Uterus (tissue), 4 donors: ENCODE data around the gene SLC26A2. TPM values are rescaled to one million over a fixed set of nuclear protein-coding genes. Genes with fewer than 3 reads are reported as not detected.

Source experiments
- DNase-seq, 2 donors: peaks; one replicate each; pipeline ENCODE4 v3.0.0-alpha.2; 2019 to 2020
- H3K27ac ChIP-seq, 2 donors: fragments of 200-600 bp; sonication (generic); 1 replicate in 1 of 2; 2 replicates in 1 of 2; pipeline ENCODE4 v1.5.1; 2016 to 2018
- H3K27me3 ChIP-seq, 2 donors: fragments of 200-600 bp; sonication (generic); one replicate each; pipeline ENCODE4 v1.5.1; 2018 to 2019; ENCODE audit warnings: control low read depth in 1 of 2
- H3K36me3 ChIP-seq, 2 donors: fragments of 200-600 bp; sonication (generic); one replicate each; pipeline ENCODE4 v1.5.1; 2019; ENCODE audit warnings: control low read depth in 1 of 2
- H3K4me1 ChIP-seq, 2 donors: fragments of 200-600 bp; sonication (generic); one replicate each; pipeline ENCODE4 v1.5.1; 2018 to 2019; ENCODE audit warnings: control low read depth in 1 of 2
- H3K4me3 ChIP-seq, 2 donors: fragments of 200-600 bp; sonication (generic); 1 replicate in 1 of 2; 2 replicates in 1 of 2; pipeline ENCODE4 v1.5.1; 2018 to 2019; ENCODE audit warnings: mild to moderate bottlenecking in 1 of 2
- H3K9me3 ChIP-seq, 2 donors: fragments of 200-600 bp; sonication (generic); one replicate each; pipeline ENCODE4 v1.5.1; 2019; ENCODE audit warnings: control low read depth in 1 of 2
- POLR2A ChIP-seq, 2 donors: fragments of 450-650 bp; IDR thresholded peaks; one replicate each; pipeline ENCODE4 v1.6.1; 2016; ENCODE audit warnings: antibody characterized with exemption in 2 of 2, mild to moderate bottlenecking in 1 of 2, moderate library complexity in 1 of 2
- intact Hi-C: fragments of 100-400 bp; cut with DNase I; formaldehyde crosslinking; loops from one replicate; pipeline ENCODE4 v1.15.1; 2023; ENCODE audit warnings: low total_unique reads
- total RNA-seq, 4 donors: library from RNA; depleted of rRNA in 3 of 4; stranded (reverse); fragments of >200 nt in 3 of 4; gene quantifications; one replicate each; pipeline versions ENCODE4 v1.1.0 to v1.2.4, GENCODE V29; 2014 to 2023
- TF ChIP-seq, protein P1 (sequence below), 4 experiments: fragments of 200-600 bp in 2 of 4; fragments of 450-650 bp in 2 of 4; sonication (generic) in 2 of 4; IDR thresholded peaks; one replicate each; pipeline ENCODE4 v1.5.1; 2016 to 2019; ENCODE audit warnings: antibody characterized with exemption in 4 of 4, mild to moderate bottlenecking in 2 of 4, moderate library complexity in 1 of 4
- donor health status: DM: yes; HTN: yes; CAD: no.

The SLC26A2 gene
- total RNA-seq, 4 donors from 2014 or later: 4.6 to 42.9 (median 15.6) TPM

DNA sequence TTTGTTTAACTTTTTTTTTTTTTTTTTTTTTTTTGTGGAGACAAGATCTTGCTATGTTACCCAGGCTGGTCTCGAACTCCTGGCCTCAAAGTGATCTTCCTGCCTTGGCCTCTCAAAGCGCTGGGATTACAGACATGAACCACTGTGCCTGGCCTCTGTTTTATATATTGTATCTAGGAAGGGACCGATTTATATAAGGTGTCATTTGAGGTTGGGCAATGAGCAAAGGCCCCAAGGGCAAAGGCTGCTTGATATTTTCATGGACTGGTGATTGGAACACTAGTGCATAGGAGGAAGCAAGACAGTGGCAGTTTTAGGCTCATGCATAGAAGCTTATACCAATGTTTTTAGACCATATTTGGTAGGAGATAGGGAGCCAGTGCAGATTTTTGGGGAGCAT lies 3.2 kb downstream of the SLC26A2 start:
- no peaks in the 10 kb centered on the region for H3K9me3 ChIP-seq
- H3K27ac ChIP-seq: no peak overlapping the region
- intact Hi-C loops: no loop called here
- H3K27me3 ChIP-seq: no peaks in the 10 kb centered on the region
- no peak for TF ChIP-seq POLR2A (IDR thresholded peaks at IDR 0.05)
- TF ChIP-seq, protein P1, sequence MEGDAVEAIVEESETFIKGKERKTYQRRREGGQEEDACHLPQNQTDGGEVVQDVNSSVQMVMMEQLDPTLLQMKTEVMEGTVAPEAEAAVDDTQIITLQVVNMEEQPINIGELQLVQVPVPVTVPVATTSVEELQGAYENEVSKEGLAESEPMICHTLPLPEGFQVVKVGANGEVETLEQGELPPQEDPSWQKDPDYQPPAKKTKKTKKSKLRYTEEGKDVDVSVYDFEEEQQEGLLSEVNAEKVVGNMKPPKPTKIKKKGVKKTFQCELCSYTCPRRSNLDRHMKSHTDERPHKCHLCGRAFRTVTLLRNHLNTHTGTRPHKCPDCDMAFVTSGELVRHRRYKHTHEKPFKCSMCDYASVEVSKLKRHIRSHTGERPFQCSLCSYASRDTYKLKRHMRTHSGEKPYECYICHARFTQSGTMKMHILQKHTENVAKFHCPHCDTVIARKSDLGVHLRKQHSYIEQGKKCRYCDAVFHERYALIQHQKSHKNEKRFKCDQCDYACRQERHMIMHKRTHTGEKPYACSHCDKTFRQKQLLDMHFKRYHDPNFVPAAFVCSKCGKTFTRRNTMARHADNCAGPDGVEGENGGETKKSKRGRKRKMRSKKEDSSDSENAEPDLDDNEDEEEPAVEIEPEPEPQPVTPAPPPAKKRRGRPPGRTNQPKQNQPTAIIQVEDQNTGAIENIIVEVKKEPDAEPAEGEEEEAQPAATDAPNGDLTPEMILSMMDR (IDR thresholded peaks at IDR 0.05): no peak
- DNase-seq: no peak
- no peaks in the 10 kb centered on the region for H3K36me3 ChIP-seq
- H3K4me1 ChIP-seq: no peaks in the 10 kb centered on the region
- no peak overlapping the region for H3K4me3 ChIP-seq

DNA sequence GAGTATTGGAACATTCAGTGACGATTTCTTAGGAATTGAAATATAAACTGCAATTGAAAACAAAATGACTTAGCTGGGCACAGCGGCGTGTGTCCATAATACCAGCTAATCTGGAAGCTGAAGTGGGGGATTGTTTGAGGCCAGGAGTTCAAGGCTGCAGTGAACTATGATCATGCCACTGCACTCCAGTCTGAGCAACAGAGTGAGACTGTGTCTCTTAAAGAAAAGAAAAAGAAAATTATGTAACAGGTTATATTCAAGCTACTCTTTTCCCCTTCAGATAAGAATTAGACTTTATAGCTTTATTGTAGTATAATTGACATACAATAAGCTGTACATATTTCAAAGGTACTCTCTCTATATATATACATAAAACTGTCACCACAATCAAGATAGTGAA lies 6.4 kb downstream of the SLC26A2 start:
- Histone ChIP-seq H3K27ac (no peak overlapping the region), H3K4me3 (no peak overlapping the region), H3K4me1 (no peaks in the 10 kb centered on the region), H3K9me3 (no peaks in the 10 kb centered on the region), H3K27me3 (no peaks in the 10 kb centered on the region), H3K36me3 (no peaks in the 10 kb centered on the region)
- no peak for TF ChIP-seq POLR2A (IDR thresholded peaks at IDR 0.05)
- TF ChIP-seq, protein P1 (IDR thresholded peaks at IDR 0.05): no peak
- intact Hi-C loops: no loop called here
- DNase-seq: no peak

DNA sequence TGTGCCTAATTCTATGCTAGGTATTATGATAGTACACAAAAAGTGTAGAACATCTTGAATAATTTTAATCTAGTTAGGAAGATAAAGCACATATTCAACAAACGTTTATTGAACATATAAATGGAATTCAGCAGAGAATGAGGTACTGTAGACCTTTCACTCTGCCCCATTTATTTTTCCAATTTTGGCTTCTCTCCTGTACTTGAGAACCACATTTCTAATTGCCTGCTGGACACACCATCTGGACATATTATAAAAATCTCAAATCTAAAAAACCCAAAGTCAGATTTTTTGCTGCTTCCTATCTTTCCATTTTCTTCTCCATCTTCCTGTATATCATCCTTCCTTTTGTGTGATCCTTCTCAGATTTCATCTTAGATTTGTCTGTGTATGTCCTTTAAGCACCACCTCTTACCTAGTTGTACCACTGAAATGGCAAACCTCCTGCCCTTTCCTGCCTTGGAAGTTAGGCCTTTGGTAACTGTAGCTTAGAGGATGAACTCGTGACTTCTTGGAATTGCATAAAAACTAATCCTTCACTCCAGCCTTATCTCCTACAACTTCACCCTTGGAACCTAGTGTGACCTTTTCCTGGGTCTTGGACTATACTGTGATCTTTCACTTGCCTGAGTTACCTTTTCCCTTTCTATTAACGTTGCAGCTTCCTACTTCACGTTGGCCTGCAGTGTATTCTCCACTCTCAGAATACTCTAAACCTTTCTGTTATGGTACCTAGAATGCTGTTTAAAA lies 8.8 kb downstream of the SLC26A2 start:
- Histone ChIP-seq H3K27ac (no peak overlapping the region), H3K4me1 (no peaks in the 10 kb centered on the region), H3K9me3 (no peaks in the 10 kb centered on the region), H3K4me3 (no peak overlapping the region), H3K27me3 (no peaks in the 10 kb centered on the region), H3K36me3 (no peaks in the 10 kb centered on the region)
- no peak for DNase-seq
- intact Hi-C loops: no loop called here
- TF ChIP-seq POLR2A (IDR thresholded peaks at IDR 0.05): no peak

DNA sequence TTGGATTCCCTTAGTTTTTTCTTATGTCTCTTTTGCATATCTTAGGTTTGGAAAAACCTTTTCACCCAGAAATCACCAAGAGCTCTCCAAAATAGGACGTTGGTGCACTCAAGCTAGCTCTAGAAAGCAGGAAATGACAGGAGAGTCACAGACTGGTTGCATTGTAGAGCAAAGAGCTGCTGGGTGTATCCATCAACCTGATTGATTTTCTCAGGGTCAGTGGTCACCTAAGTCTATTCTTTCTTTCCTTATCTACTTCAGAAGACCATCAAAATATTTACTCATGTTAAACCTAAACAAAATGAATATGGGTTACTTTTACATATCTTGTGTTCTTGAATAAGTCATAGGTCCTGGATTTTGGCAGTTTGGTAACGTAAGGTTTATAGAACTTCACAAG lies 14.9 kb downstream of the SLC26A2 start:
- H3K4me1 ChIP-seq: no peaks in the 10 kb centered on the region
- no peak for TF ChIP-seq POLR2A (IDR thresholded peaks at IDR 0.05)
- TF ChIP-seq, protein P1 (IDR thresholded peaks at IDR 0.05): no peak
- no peak overlapping the region for H3K27ac ChIP-seq
- no peaks in the 10 kb centered on the region for H3K36me3 ChIP-seq
- intact Hi-C loops: loop anchor here (5.0 kb wide), 1 partner anchor 143 kb away; no protein-coding TSS in a partner anchor
- H3K9me3 ChIP-seq: no peaks in the 10 kb centered on the region
- H3K27me3 ChIP-seq: no peaks in the 10 kb centered on the region
- DNase-seq: no peak
- H3K4me3 ChIP-seq: no peak overlapping the region

DNA sequence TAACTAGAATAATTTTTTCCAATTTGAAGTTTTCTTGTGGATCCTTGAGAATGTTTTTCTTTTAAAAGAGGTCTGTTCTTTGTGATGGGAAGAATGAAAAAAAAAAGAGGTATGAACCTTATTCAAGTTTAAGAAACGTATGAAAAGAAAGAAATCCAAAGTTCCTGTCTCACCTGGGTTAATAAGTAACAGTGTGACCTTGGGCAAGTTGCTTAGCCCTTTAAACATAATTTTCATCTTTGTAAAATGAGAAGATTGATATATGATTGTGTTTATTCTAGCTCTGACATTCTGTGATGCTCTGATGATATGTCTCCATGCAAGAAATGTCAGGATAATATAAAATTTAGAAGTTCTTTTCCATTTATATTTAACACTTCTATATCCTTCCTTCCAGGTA lies 19.3 kb downstream of the SLC26A2 start:
- intact Hi-C loops: loop anchor here (5.0 kb wide), 1 partner anchor 148 kb away; no protein-coding TSS in a partner anchor
- no peaks in the 10 kb centered on the region for H3K9me3 ChIP-seq
- H3K27ac ChIP-seq: no peak overlapping the region
- no peak overlapping the region for H3K4me3 ChIP-seq
- H3K36me3 ChIP-seq: no peaks in the 10 kb centered on the region
- no peaks in the 10 kb centered on the region for H3K27me3 ChIP-seq
- DNase-seq: no peak
- TF ChIP-seq, protein P1 (IDR thresholded peaks at IDR 0.05): no peak
- no peaks in the 10 kb centered on the region for H3K4me1 ChIP-seq
